KMS-11 (cell line): Measurements from ENCODE around the gene MYLK2.

Experiments used
- H2AFZ ChIP-seq: fragments of 200-600 bp; sonication (generic); 2 replicates; pipeline ENCODE4 v1.6.1; 2016; ENCODE audit warnings: antibody characterized with exemption, mixed run types, low read depth
- H3K27ac ChIP-seq: fragments of 200-600 bp; sonication (generic); 2 replicates; pipeline ENCODE4 v1.6.1; 2016; ENCODE audit warnings: mild to moderate bottlenecking, mixed run types
- H3K27me3 ChIP-seq: fragments of 200-600 bp; sonication (generic); 2 replicates; pipeline ENCODE4 v1.6.1; 2017; ENCODE audit warnings: mild to moderate bottlenecking, low read depth, mixed run types, moderate library complexity; ENCODE audit not compliant: insufficient read depth
- H3K36me3 ChIP-seq: fragments of 200-600 bp; sonication (generic); 2 replicates; pipeline ENCODE4 v1.6.1; 2017; ENCODE audit warnings: mild to moderate bottlenecking, mixed run types; ENCODE audit not compliant: insufficient read depth
- H3K4me1 ChIP-seq: fragments of 200-600 bp; sonication (generic); 2 replicates; pipeline ENCODE4 v1.6.1; 2016; ENCODE audit warnings: mild to moderate bottlenecking, low read depth, mixed run types; ENCODE audit not compliant: poor library complexity, severe bottlenecking
- H3K4me2 ChIP-seq: fragments of 200-600 bp; sonication (generic); 2 replicates; pipeline ENCODE4 v1.7.0; 2016; ENCODE audit warnings: mild to moderate bottlenecking, mixed run types
- H3K4me3 ChIP-seq: fragments of 200-600 bp; sonication (generic); IDR thresholded peaks from 2 replicates; pipeline ENCODE4 v1.6.1; 2017; ENCODE audit warnings: low read depth, low read length, mixed read lengths; ENCODE audit not compliant: insufficient read depth
- H3K79me2 ChIP-seq: fragments of 200-600 bp; sonication (generic); 2 replicates; pipeline ENCODE4 v1.6.1; 2016; ENCODE audit warnings: low read depth, mixed run types; ENCODE audit not compliant: insufficient read depth
- H3K9ac ChIP-seq: fragments of 200-600 bp; sonication (generic); 2 replicates; pipeline ENCODE4 v1.6.1; 2016; ENCODE audit warnings: mild to moderate bottlenecking, mixed run types
- H4K20me1 ChIP-seq: fragments of 200-600 bp; sonication (generic); 2 replicates; pipeline ENCODE4 v1.6.1; 2016; ENCODE audit warnings: mild to moderate bottlenecking, mixed run types; ENCODE audit not compliant: insufficient read depth
- TF ChIP-seq, protein P1 (sequence below): fragments of 200-600 bp; sonication (generic); conservative IDR thresholded peaks from 2 replicates; pipeline ENCODE4 v1.6.1; 2017; ENCODE audit warnings: low read depth, mild to moderate bottlenecking, antibody characterized with exemption, low read length, moderate library complexity, mixed read lengths

The MYLK2 gene

DNA sequence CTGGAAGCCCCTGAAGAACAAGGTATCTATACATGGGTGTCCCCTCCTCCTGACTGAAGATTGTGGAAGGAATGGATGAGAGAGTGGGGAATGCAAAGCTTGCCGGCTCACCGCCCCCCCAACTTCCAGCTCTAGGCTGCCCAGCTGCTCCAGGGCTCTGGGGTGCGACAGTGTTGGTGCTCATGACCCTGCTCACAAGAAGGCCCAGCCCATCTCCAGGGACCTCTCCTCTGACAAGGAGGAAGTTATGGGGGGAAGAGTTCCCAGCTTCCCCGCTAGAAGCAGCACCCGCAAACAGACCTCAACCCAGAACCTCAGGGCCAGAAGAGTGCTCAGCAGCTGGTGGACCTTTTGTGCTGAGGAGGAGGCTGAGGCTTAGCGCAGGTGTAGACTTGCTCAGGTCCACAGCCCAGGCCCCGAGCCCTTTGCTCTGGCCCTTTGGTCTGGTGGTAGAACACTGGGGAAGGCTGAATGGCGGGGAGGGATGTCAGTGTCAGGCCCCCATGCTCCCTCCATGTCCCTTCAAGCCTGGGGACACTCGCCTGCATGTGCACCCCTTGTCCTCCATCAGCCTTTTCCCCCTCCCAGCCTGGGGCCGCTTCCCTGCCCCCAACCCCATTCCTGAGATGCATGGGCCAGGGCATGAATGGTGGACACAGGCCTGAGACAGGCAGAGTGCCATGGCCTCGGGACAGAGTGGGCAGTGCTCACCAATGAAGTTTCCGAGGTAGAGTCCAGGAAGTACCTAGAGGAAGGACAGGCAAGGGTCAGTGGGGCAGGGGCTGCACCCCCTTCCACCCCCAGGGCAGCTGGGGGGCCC lies 49.9 kb downstream of the MYLK2 start:
- no peak overlapping the region for H3K9ac ChIP-seq
- H3K4me3 ChIP-seq: no peak overlapping the region
- peaks cover 3% of the 10 kb centered on the region for H3K4me1 ChIP-seq
- no peak overlapping the region; the same call in 1 of the 2 replicates for H3K4me2 ChIP-seq
- H4K20me1 ChIP-seq: no peaks in the 10 kb centered on the region
- H3K27me3 ChIP-seq: peaks cover 64% of the 10 kb centered on the region
- TF ChIP-seq, protein P1, sequence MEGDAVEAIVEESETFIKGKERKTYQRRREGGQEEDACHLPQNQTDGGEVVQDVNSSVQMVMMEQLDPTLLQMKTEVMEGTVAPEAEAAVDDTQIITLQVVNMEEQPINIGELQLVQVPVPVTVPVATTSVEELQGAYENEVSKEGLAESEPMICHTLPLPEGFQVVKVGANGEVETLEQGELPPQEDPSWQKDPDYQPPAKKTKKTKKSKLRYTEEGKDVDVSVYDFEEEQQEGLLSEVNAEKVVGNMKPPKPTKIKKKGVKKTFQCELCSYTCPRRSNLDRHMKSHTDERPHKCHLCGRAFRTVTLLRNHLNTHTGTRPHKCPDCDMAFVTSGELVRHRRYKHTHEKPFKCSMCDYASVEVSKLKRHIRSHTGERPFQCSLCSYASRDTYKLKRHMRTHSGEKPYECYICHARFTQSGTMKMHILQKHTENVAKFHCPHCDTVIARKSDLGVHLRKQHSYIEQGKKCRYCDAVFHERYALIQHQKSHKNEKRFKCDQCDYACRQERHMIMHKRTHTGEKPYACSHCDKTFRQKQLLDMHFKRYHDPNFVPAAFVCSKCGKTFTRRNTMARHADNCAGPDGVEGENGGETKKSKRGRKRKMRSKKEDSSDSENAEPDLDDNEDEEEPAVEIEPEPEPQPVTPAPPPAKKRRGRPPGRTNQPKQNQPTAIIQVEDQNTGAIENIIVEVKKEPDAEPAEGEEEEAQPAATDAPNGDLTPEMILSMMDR: no peak
- no peak overlapping the region for H2AFZ ChIP-seq
- H3K36me3 ChIP-seq: no peaks in the 10 kb centered on the region
- H3K27ac ChIP-seq: no peak overlapping the region
- H3K79me2 ChIP-seq: no peaks in the 10 kb centered on the region

DNA sequence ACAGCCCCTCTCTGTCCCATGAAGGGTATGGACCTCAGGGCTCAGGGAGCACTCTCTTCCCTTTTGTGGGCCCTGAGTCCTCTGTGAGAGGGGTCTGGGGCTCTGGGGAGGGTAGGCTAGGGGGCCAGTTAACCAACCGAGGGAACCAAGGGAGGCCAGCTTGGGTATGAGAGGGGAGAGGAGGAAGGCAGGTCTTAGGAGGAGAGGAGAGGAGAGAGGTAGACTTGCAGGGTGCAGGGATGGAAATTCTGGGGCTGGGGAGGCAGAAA lies 50.5 kb downstream of the MYLK2 start:
- no peaks in the 10 kb centered on the region for H4K20me1 ChIP-seq
- no peaks in the 10 kb centered on the region for H3K36me3 ChIP-seq
- peak overlapping the region; percentile 39; the same call in 1 of the 2 replicates for H2AFZ ChIP-seq
- H3K79me2 ChIP-seq: no peaks in the 10 kb centered on the region
- H3K27me3 ChIP-seq: peaks cover 64% of the 10 kb centered on the region
- H3K9ac ChIP-seq: no peak overlapping the region
- peak overlapping the region; percentile 50; the same call in 1 of the 2 replicates for H3K4me2 ChIP-seq
- no peak overlapping the region for H3K27ac ChIP-seq
- H3K4me1 ChIP-seq: peaks cover 3% of the 10 kb centered on the region
- no peak overlapping the region for H3K4me3 ChIP-seq
- TF ChIP-seq, protein P1: no peak

DNA sequence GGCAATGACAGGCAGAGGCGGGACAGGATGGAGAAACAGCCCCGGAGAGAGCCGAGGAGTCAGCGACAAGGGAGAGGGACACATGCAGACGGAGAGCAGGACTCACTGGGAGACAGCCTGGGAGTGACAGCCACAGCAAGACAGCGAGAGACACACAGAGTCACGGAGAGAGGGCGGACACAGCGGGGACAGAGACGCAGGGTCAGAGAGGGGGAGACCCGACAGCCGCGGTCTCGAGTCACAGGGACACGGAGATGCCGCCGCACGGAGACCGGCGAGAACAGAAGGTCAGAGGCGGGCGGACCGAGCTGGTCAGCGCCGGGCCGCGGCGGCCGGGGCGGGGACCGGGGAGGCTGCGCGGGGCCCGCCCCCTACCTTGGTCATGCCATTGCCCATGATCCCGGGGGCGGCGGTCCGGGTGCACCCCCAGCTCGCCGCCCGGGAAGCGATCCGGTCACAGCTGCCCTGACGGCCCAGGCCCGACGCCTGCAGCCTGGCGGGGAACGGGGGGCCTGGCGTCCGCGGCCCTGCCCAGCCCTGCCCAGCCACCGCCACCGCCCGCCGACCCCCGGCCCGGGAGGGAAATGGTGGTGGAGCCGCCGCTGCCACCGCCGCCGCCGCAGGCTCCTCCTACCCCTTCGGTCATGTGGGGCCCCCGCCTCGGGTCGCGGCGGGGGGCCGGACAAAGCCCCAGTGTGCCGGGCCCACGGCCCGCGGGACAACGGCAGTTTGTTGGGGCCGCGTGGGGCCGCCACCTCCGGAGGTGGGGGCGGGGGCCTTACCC lies 51.0 kb downstream of the MYLK2 start, which contains the start of the genes DUSP15 and TTLL9:
Gene DUSP15 (minus strand): TSS at position 586 of the 784 bp plus-strand sequence. CDS start 190 bp downstream, at position 396.
Gene TTLL9 (plus strand): TSS at position 693 of the 784 bp plus-strand sequence. CDS start 493 bp downstream, outside the sequence.
- Histone ChIP-seq H3K79me2 (no peaks in the 10 kb centered on the region), H3K9ac (no peak within 1 kb of the TSS), H3K36me3 (no peaks in the 10 kb centered on the region), H3K27ac (no peak within 1 kb of the TSS), H3K27me3 (peaks cover 62% of the 10 kb centered on the region), H3K4me2 (peak within 1 kb of the TSS; percentile 50; the same call in 1 of the 2 replicates), H3K4me1 (peaks cover 3% of the 10 kb centered on the region), H4K20me1 (no peaks in the 10 kb centered on the region), H2AFZ (peak within 1 kb of the TSS; percentile 39; the same call in 1 of the 2 replicates), H3K4me3 (no peak within 1 kb of the TSS)
- TF ChIP-seq, protein P1: no peak

DNA sequence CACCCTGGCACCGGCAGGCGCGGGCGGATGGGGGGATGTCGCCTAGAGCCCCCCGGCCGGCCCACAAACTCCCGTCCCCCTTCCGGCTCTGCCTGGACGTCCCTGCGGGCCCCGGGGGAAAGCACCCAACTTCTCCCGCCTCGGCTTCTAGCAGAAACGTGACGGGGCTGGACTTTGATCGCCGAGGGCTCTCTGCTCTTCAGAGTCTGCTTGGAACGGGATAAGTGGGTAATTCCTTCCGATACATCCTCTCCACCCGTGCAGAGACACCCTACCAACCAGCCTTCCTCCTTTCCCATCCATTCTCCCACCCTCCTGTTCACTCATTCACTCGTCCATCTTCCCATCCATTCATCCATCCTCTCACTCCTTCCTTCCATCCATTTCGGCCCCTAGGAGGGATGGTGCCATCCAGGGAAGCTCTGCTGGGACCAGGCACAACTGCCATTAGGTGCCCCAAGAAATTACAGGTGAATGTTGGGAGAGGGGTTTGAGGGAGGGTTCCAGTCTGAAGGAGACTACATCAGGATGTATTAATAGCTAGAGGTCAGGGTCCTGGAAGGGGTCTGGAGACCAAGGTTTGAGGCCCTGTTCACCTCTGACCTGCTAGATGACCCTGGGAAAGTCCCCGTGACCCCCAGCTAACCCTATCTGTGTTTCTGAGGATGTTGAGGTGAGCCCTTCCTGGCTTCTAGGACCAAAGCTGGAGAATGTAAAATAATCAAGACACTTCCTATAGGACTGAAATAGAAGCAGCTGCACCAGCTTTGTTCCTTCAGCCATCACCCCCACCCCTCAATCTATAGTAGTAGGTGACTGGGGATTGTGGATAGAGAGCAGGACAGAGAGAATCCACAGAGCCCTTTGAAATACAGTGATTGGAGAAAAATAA lies 51.8 kb downstream of the MYLK2 start:
- no peaks in the 10 kb centered on the region for H3K36me3 ChIP-seq
- H3K4me2 ChIP-seq: peak overlapping the region; percentile 50; the same call in 1 of the 2 replicates
- no peak overlapping the region for H3K27ac ChIP-seq
- H3K9ac ChIP-seq: no peak overlapping the region
- H2AFZ ChIP-seq: 0 out of 2 replicates have a peak overlapping the region, but pooled peaks have one; percentile 39
- TF ChIP-seq, protein P1: no peak
- H3K27me3 ChIP-seq: peaks cover 59% of the 10 kb centered on the region
- H3K4me3 ChIP-seq: no peak overlapping the region
- no peaks in the 10 kb centered on the region for H3K79me2 ChIP-seq
- peaks cover 3% of the 10 kb centered on the region for H3K4me1 ChIP-seq
- no peaks in the 10 kb centered on the region for H4K20me1 ChIP-seq
